Stimulated activated CD8-positive, alpha-beta memory T cell treated with anti-CD3 and anti-CD28 coated beads, Interleukin-15, amount 100 ng/mL, for 48 hours (primary cell): ENCODE data around the gene ABHD2.
A peak's percentile ranks its signal among the peaks of the same experiment; 100 is the strongest.

ENCODE experiments used
- DNase-seq, 2 donors: peaks; one replicate each; pipeline ENCODE4 v3.0.0-alpha.2; 2020; ENCODE audit warnings: low read depth in 2 of 2

Gene ABHD2

DNA sequence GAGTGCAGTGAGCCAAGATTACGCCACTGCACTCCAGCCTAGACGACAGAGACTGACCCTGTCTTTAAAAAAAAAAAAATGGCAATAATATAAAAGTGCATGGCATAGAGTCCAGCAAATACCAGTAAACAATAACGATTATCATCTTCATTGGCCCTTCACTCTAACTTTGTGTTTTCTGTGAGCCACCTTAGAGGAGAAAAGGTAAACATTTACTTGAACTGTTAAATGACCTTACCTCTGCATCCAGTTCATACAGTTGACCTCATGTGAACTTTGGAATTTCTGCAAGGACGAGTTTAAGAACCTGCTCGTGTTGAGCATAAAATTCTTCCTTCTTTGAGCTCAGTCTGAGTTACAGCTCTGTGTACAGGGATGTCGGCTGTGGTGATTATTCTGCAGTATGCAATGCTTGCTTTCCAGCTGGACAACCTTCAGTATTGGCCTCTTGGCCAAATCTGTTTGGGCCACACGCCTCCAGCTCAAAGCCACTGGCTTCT is 76.5 kb downstream of the ABHD2 start:
- DNase-seq, result no peak

DNA sequence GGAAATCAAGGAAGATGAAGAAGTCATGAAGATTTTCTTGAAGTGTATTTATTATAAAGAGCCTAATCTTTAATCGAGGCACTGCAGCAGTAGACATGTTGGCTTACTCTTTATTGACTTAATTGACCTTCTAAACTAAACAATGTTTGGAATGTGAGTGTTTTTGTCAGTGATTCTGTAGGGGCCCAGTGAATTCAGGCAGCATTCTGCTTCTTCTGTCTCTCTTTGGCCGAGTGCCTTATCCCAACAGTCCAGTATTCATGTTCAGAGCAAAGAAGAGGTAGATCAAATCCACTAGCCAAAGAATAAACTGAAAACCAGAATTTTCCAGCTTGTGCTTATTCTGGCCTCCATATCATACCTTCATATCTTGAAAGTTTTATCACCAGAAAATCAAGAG is 77.4 kb downstream of the ABHD2 start:
- DNase-seq, result no peak

DNA sequence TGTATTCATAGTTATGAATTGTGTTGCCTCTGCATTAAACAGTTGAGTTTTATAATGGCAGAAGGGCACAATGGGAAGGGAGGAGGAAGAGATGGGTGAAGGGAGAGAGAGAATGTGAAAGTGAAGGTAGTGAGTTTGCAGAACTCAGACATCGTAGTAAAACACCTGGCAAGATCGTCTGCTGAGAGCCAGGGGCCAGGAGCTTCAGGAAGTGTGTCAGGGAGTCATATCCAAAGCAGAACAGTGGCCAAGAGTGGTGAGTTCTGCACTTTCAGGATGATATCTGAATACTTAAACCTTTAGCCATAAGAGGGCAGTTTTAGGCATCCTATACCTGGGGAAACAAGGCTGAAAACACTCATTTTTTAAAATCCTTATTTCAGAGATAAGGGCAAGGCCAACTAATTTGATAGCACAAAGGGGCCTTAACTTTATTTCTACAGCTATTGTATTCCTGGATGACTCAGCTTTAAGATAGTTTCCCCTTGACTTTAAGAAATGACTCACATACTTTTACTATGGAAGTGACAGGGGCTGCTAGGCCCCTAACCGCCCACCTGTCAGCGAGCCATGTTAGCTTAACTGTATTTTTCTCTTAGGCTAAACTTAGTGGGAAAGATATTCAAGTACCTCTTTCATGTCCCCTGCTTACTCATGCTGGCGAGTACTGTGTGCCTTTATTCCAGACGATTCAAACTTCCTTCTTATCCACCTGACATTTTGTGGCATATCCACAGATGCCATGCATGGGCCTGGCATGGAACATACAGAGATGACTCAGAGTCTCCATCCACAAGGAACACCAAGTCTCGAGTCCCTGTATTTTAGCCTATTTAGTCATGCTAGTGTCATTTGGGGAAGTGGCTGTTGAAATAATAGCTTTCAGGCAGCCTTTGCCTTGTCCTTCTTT is 79.3 kb downstream of the ABHD2 start:
- peak; percentile 64 to 67 for DNase-seq

DNA sequence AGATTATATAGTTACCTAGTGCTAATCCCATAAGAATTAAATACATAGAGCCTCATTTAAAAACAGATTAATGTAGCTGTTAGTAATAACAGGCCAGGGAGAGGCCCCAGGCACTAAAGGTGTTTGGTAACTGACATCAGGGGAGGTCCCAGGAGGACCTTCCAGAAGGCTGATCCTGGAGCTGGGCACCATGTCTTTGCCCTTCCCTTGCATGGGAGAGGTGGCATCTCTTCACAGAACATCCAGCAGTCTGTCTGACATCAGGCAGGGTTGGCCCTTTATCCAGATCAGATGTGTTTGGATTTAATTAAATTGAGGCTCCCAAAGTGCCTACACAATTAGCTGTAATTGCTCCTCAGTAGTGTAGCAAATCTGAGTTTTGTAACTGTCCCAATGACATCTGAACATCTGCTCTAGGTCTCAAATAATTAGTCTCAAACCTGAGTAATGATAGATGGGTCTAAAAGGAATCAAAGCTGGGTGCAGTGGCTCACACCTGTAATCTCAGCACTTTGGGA is 80.1 kb downstream of the ABHD2 start:
- no peak for DNase-seq

DNA sequence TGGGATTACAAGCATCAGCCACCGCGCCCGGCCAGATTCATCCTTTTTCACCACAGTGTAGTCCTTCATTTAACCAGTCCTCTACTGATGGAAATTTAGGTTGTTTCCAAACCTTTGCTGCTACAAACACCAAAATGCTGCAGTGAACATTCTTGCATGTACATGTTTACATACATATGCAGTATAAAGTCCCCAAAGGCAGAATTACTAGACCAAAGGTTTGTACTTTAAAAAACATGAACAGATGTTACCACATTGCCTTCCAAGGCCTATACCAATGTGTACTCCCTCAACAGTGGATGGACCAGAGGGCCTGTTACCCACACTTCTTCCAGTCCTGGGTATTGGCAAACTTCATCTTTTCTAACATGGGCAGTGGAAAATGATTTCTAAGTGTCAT is 82.1 kb downstream of the ABHD2 start:
- no peak for DNase-seq

DNA sequence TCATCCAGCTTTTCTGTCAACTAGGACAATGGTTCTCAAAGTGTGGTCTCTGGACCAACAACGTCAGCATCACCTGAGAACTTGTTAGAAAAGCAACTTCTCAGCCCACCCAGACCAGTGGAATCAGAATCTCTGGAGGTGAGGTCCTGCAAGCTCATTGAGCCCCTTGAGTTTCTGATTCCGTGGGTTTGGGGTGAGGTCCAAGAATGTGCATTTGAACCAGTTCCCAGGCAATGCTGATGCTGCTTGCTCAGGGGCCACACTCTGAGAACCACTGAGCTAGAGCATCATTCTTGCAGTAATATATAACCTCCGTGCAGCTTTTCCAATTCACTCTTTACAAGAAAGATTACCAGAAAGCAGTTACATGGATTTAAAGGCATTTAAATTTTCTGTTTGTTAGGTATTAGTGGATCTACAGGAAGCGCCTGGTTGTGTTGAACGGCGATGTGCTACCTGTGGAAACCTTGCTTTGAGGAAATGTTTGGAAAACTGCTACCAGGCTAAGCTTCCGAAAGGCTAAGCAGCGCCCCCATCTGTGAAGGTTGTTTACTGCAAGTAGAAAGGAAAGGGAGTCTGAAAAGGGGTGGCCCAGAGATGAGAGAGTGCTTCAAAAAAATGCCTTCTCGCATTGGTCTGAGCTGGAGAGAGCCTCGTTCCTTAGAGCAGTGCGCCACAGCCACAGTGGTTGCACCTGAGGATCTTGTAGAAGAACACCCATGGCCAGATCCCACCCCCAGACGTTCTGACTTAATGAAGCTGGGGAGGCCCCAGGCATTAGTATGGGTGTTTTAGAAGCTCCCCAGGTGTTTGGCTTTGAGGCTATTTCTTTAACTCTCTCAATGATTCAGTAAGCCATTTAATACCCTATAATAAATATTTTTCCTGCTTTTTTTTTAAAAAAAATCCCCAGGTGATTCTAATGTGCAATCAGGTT is 83.1 kb downstream of the ABHD2 start:
- no peak for DNase-seq

DNA sequence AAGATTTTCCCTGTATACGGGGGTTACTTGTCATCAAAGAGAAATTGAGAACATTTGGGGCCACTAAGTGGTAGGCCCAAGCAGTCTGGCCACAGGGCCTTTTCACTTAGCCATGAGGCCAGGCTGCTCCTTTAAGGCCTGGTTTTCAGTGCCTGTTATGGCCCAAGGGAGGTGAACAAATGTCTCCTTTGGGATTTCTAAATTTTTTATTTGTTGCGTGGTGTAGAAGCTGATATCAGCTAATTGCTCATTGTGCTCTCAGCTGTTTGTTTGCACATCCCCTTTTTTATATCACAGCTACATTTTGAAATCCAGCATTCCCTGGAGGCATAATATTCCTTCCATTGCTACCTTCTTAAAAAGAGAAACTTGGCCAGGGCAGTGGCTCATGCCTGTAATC is 84.7 kb downstream of the ABHD2 start:
- no peak for DNase-seq

DNA sequence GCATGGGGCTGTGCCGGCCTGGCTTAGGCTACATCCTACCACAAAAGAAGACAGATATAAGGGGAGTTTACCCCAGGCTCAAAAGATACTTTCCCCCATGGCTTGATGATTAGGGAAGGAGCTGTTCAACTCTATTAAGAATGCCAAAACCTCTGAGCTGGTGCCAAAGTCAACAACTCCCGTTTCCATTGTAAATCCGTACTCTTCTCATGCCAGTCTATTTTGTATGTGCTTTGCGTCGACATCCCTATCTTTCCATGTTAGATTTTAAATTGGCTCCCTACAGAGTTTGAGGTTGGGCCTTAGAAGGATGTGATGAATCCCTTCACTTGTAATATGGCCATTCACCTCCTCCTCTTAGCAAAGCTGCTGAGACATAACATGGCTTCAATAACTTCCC is 86.2 kb downstream of the ABHD2 start:
- no peak for DNase-seq

DNA sequence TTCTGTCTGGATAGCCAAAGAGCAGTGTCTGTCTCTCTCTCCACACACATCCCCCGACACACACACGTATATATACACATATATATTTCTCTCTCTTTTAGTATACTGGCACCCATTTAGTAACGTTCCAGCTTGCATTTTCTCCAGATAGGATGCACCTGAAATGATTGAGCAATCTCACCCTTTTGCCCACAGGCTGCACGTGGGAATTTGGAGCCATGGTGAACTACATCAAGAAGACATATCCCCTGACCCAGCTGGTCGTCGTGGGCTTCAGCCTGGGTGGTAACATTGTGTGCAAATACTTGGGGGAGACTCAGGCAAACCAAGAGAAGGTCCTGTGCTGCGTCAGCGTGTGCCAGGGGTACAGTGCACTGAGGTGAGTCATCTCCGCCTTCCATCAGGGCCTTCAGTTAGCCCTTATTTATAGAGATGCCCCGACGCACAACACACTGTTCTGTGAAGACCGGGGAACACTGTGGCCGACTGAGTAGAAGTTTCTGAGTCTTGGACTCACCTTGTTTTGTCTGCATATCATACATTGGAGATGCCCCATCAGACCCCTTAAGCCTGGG is 87.4 kb downstream of the ABHD2 start:
- no peak for DNase-seq

DNA sequence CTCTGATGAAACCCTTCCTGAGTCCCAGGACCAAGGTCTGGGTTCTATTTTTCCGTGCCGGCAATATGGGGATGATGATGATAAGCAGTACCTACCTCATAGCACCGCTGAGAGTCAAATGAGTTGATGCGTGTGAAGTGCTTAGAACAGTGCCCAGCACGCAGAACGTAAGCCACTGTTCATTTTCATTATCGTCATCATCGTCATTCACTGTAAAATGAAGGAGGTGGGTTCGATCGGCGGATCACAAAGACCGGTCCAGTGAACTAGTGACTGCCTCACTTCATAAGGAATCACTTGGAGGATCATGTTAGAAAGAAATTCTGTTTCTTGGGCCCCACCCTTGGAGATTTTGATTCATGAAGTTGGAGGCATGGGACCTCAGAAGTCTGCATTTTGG is 88.9 kb downstream of the ABHD2 start:
- no peak for DNase-seq

DNA sequence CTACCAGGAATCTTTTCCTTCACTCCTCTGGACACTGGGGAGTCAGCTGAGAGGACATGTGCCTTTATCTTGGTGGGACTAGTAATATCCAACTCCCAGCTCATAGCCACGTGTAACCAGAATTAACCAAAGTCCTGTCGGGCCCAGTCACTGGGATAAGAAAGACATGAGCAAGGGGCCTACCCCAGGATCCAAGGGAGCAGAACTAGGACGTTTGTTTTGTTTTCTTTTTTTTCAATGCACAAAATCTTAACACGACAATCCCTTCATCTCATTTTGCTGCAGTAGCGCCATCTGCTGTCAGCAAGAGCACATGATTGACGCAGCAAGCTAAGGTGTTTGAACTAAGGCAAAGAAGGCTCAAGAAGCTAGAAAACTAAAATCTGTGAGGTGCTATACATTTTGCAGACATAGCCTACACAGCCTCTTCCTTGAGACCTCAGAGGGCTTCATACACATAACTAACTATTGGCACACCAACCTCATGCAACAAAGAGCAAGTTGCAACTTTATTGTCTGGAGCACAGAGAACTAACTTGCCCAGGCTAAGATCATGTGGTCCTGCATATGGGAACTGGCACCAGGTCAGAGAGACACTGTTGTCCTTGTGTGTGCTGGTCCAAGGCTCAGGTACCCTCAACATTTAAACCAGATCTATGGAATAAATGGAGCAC is 89.5 kb downstream of the ABHD2 start:
- peak; percentile 29 to 31 for DNase-seq

DNA sequence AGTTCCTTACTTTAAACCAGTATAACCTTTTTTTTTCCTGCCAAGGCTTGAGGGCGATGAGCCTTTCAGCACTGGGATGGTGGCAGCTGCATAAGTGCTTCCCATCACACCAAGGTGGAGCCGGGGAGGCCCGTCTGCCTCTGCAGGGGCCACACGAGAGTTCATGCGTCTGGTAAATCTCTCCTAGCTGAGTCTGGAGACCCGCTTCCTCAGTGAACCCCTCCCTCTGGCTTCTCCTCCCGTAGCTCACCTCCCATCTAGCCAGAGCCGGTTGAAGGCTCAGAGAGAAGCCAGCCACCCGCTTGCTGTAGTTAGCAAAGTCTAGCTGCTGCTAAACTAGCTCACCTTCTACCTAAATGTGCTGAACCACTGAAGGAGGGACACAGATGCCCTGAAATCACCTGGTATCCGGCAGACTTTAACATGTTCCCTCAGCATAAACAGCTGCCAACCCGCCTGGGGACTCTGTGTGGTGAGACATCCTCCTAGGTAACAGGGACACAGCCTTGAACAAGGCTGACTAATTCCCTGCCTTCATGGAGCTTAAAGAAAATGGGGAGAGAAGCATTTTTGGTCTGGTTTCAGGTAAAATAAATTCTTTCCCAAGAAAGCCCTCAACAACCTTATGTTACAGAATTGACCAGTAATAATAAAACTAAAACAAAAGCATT is 90.2 kb downstream of the ABHD2 start:
- DNase-seq, result no peak

DNA sequence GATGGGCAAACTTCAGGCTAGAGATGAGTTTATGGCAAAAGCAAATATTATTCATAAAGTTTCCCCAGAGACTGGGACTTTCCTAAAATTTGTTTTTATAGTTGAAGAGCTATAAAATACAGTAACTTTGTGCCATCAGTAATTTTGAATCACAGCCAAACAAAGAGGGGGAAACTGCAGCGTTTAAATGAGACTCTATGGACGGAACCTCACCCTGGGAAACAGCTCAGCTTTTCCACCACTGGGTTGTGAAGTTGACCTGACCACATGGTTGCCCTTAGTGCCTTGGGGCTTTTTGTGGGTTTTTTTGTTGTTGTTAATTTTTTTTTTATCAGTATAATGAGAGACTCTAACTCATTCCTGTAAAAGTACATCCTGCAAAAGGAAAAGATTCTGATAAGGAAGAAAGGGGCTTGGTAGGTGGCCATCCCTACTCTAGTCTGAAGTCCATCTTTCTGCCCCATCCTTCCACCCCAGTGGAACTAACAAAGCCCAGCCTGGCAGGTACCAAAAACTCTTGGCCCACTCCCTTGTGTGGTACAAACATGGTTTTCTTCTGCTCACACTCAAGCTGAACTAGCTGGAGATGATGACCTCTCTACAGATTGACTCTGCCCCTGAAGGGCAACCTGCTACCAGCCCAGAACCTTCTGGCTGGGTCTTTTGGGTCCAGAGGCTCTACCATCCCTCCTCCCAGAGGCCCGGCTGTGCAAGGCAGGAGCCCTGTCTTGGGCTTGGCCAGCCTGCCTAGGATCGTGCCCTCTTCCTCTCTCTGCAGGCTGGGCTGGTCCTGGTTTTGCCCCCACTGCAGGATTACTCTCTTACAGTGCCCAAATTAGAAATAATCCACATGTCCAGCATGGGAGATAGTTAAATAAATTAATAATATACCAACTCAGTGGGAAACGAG is 92.0 kb downstream of the ABHD2 start:
- DNase-seq, result peak; percentile 49 to 62

DNA sequence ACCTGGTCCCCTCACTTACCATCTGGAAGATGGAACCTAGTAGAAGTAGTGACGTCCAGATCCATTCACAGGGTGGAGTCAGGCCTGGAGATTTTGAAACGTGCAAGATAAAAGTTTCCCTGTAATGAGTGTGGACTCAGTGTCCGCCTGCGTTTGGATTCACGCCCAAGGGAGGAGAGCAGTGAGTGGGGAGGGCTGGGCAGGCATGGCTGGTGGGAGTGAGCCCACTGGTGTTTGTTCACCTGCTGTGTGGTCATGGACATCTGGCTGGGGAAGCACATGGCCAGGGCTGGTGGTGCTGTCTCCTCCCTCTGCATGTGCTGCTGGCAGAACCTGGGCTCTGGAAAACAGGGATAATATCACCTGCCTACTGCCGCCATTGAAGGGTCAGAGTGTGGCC is 96.1 kb downstream of the ABHD2 start:
- DNase-seq, result no peak

DNA sequence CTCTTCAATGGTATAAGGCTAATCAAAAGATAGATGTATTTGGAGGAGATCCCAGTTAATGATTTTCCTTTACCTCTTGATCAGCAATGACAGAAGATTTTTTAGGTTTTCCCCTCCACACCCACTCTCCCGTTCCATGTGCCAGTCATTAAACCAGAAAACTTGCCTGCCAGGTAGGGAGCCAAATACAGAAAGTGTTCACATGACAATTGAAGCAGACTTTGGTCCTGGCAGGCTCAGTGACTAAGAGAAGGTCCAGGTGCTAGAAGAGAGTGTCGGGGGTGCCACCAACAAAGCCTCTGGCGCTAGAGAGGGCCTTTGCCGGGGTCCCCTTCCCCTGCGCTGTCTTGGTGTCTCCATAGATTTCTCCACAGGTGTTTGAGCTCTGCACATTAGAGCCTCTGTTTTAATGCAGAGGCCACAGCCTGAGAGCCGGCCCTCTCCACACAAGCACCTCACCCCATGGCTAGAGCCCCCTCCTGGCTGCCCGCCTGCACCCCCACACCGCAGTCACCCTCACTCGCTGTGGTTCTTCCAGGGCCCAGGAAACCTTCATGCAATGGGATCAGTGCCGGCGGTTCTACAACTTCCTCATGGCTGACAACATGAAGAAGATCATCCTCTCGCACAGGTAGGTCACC is 96.8 kb downstream of the ABHD2 start:
- no peak for DNase-seq

DNA sequence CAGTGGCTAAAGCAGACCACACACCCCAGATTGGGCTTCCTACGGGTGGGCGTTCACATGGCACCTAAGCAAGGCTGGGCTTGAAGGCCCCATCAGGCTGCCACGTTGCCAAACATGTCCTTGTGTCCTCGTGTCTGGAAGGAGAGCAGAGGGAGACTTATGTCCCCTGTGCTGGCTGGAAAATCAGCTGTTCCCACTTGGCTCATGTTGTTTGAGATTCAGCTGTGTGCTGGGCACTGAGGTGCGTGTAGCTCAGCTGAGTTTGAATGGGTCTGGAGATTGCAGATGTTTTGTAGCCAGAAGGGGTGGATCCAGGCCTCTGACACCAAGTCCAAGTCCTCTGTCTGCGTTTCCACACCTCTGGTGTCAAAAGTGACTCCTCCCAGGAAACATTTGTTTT is 98.5 kb downstream of the ABHD2 start:
- DNase-seq, result no peak

DNA sequence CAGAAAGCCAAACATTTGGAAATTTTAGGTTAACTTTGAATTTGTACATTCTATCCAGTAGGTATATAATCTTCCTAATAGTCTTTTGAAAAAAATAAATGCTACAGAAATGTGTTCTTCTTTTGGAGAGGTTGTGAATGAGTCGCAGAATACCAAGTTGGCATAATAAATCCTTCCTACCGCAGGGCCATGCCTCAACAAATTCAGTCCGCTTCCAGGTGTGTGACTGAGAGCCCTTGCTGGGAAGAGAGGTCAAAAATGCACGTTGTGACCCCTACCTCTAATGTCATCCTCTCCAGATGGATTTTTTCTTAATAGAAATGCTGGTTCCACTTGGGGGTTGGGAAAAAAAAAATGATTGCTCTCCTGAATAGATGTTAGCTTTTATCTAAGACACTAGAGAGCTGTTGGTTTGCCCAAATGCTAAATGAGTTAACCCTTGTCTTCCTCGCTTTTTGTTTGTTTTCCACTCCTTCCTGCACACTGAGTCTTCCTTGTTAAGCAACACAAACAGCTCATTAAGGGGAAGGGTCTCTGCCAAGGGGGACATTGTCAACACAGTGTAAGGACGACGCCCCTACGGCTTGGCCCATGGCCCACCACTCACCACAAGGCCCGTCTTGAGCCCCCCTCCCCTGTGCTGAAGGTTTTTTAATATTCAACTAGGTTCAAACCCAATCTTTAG is 99.2 kb downstream of the ABHD2 start:
- DNase-seq, result no peak

DNA sequence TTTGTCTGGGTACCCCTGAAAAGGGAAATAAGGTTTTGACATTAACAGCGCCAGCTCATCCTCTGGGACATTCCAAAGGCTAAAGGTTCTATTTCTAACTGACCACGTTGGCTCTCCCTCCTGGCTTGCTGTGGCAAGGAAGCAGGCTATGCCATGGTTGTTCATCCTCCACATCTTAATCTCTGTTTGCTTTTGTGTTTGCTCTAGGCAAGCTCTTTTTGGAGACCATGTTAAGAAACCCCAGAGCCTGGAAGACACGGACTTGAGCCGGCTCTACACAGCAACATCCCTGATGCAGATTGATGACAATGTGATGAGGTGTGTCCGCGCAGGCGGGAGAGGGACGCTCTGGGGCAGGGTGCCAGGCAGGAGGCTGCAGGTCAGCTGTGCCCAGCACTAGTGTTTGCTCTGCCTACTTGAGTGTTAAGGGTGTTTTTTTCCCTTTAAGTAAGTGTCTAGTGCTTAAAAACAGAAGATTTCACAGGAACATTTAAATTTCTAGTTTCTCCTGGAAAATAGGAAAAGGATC is 99.8 kb downstream of the ABHD2 start:
- no peak for DNase-seq
